Skeletal muscle tissue (tissue), 4 donors: ENCODE measurements around the gene FKBP4. TPM values are rescaled to one million over a fixed set of nuclear protein-coding genes. Genes with fewer than 3 reads are reported as not detected.

ENCODE experiments used
- H3K27ac ChIP-seq: one replicate; pipeline ENCODE4 v1.7.0; 2013; ENCODE audit warnings: mild to moderate bottlenecking, low read depth, low read length, inconsistent platforms
- H3K27me3 ChIP-seq, 3 donors: one replicate each; pipeline ENCODE4 v1.7.0; 2013; ENCODE audit warnings: low read length in 3 of 3; ENCODE audit not compliant: control insufficient read depth in 3 of 3, insufficient read depth in 3 of 3
- H3K36me3 ChIP-seq, 3 donors: one replicate each; pipeline ENCODE4 v1.7.0; 2013; ENCODE audit warnings: low read length in 3 of 3; ENCODE audit not compliant: control insufficient read depth in 3 of 3, insufficient read depth in 3 of 3
- H3K4me1 ChIP-seq, 3 donors: one replicate each; pipeline ENCODE4 v1.7.0; 2013; ENCODE audit warnings: low read length in 3 of 3, mild to moderate bottlenecking in 3 of 3; ENCODE audit not compliant: control insufficient read depth in 3 of 3, insufficient read depth in 3 of 3
- H3K4me3 ChIP-seq, 3 donors: one replicate each; pipeline ENCODE4 v1.7.0; 2013; ENCODE audit warnings: low read length in 3 of 3
- H3K9ac ChIP-seq, 3 donors: one replicate each; pipeline ENCODE4 v1.7.0; 2013; ENCODE audit warnings: low read length in 3 of 3, mild to moderate bottlenecking in 3 of 3, moderate library complexity in 2 of 3, low read depth in 1 of 3
- H3K9me3 ChIP-seq, 3 donors: one replicate each; pipeline ENCODE4 v1.7.0; 2013; ENCODE audit warnings: low read length in 3 of 3; ENCODE audit not compliant: control insufficient read depth in 3 of 3
- total RNA-seq: library from RNA; depleted of rRNA; stranded (reverse); fragments of >200 nt; gene quantifications from one replicate; pipeline ENCODE4 v1.2.3, GENCODE V29; 2014
- donor health status: Osteomylitis.

FKBP4 gene
- total RNA-seq, 1 donor from 2014 or later, result 27.1 TPM

- peaks cover 44 to 59% (median 56%) of the 10 kb centered on the region in 3 donors for H3K36me3 ChIP-seq
- peaks cover under 1 to 7% (median 3%) of the 10 kb centered on the region in 3 donors for H3K4me1 ChIP-seq
- no peaks in the 10 kb centered on the region for H3K9me3 ChIP-seq
- no peak overlapping the region for H3K27ac ChIP-seq
- H3K9ac ChIP-seq, result no peak overlapping the region
- H3K27me3 ChIP-seq, result peaks cover 0 to 6% (median 0%) of the 10 kb centered on the region in 3 donors
- H3K4me3 ChIP-seq, result no peak overlapping the region
These were observed 34.5 kb downstream of the FKBP4 start for GRCh38 chr12:2829275-2829674.

- Histone ChIP-seq H3K36me3 (peaks cover 14 to 29% (median 25%) of the 10 kb centered on the region in 3 donors), H3K27me3 (peaks cover 0 to 11% (median 3%) of the 10 kb centered on the region in 3 donors), H3K4me1 (peaks cover 13 to 15% (median 14%) of the 10 kb centered on the region in 3 donors), H3K9me3 (no peaks in the 10 kb centered on the region), H3K4me3 (no peak overlapping the region), H3K27ac (no peak overlapping the region), H3K9ac (no peak overlapping the region)
These were observed 37.9 kb downstream of the FKBP4 start for GRCh38 chr12:2832550-2833127.

GRCh38 chr12:2833327-2833726, 38.6 kb downstream of the FKBP4 start:
- Histone ChIP-seq H3K36me3 (peaks cover 8 to 23% (median 18%) of the 10 kb centered on the region in 3 donors), H3K27me3 (peaks cover 0 to 11% (median 3%) of the 10 kb centered on the region in 3 donors), H3K4me3 (no peak overlapping the region), H3K27ac (no peak overlapping the region), H3K9me3 (no peaks in the 10 kb centered on the region), H3K4me1 (peaks cover 13 to 15% (median 14%) of the 10 kb centered on the region in 3 donors), H3K9ac (no peak overlapping the region)

- Histone ChIP-seq H3K27ac (no peak overlapping the region), H3K4me1 (peaks cover 13 to 15% (median 14%) of the 10 kb centered on the region in 3 donors), H3K9ac (peak overlapping the region in 2 of 3 donors; percentile 53 to 73), H3K36me3 (peaks cover 10 to 22% (median 18%) of the 10 kb centered on the region in 3 donors), H3K9me3 (no peaks in the 10 kb centered on the region), H3K4me3 (no peak overlapping the region), H3K27me3 (peaks cover 0 to 11% (median 3%) of the 10 kb centered on the region in 3 donors)
These were observed 39.0 kb downstream of the FKBP4 start for GRCh38 chr12:2833810-2834209.

GRCh38 chr12:2834581-2835491, 40.1 kb downstream of the FKBP4 start, which contains the start of gene NRIP2:
NRIP2 (minus strand) TSS chr12:2835035; CDS start chr12:2834983, 52 bp downstream.
- Histone ChIP-seq H3K27ac (peak within 1 kb of the TSS; percentile 25), H3K36me3 (peaks cover 7 to 18% (median 17%) of the 10 kb centered on the region in 3 donors), H3K27me3 (peaks cover 0 to 11% (median 3%) of the 10 kb centered on the region in 3 donors), H3K9me3 (no peaks in the 10 kb centered on the region), H3K9ac (peak within 1 kb of the TSS in 2 of 3 donors; percentile 53 to 73), H3K4me3 (peak within 1 kb of the TSS; percentile 44 to 47 (median 46)), H3K4me1 (peaks cover 13 to 15% (median 14%) of the 10 kb centered on the region in 3 donors)

GRCh38 chr12:2835691-2836403, 41.1 kb downstream of the FKBP4 start:
- H3K4me1 ChIP-seq, result peaks cover 13 to 15% (median 14%) of the 10 kb centered on the region in 3 donors
- no peak overlapping the region for H3K27ac ChIP-seq
- H3K9ac ChIP-seq, result no peak overlapping the region
- H3K36me3 ChIP-seq, result peaks cover 3 to 12% (median 10%) of the 10 kb centered on the region in 3 donors
- H3K27me3 ChIP-seq, result peaks cover 0 to 11% (median 3%) of the 10 kb centered on the region in 3 donors
- H3K4me3 ChIP-seq, result no peak overlapping the region
- no peaks in the 10 kb centered on the region for H3K9me3 ChIP-seq

GRCh38 chr12:2836574-2836973, 41.8 kb downstream of the FKBP4 start:
- Histone ChIP-seq H3K4me3 (no peak overlapping the region), H3K4me1 (peaks cover 13 to 15% (median 14%) of the 10 kb centered on the region in 3 donors), H3K36me3 (peaks cover 3 to 9% (median 6%) of the 10 kb centered on the region in 3 donors), H3K9me3 (no peaks in the 10 kb centered on the region), H3K27me3 (peaks cover 0 to 11% (median 3%) of the 10 kb centered on the region in 3 donors), H3K9ac (no peak overlapping the region), H3K27ac (no peak overlapping the region)

- Histone ChIP-seq H3K9ac (no peak overlapping the region), H3K27ac (no peak overlapping the region), H3K36me3 (peaks cover 4 to 6% (median 4%) of the 10 kb centered on the region in 3 donors), H3K4me3 (no peak overlapping the region), H3K27me3 (no peaks in the 10 kb centered on the region), H3K9me3 (no peaks in the 10 kb centered on the region), H3K4me1 (peaks cover 3 to 8% (median 7%) of the 10 kb centered on the region in 3 donors)
These were observed 46.4 kb downstream of the FKBP4 start for GRCh38 chr12:2841056-2841650.

- Histone ChIP-seq H3K36me3 (peaks cover 4 to 6% (median 4%) of the 10 kb centered on the region in 3 donors), H3K9ac (no peak overlapping the region), H3K27me3 (no peaks in the 10 kb centered on the region), H3K4me3 (no peak overlapping the region), H3K4me1 (peaks cover 3 to 10% (median 8%) of the 10 kb centered on the region in 3 donors), H3K27ac (no peak overlapping the region), H3K9me3 (no peaks in the 10 kb centered on the region)
These were observed 48.2 kb downstream of the FKBP4 start for GRCh38 chr12:2842948-2843347.
